H1 (cell line): ENCODE measurements around the gene NOL9.

Experiments
- CTCF ChIP-seq, 3 experiments: IDR thresholded peaks; 1 replicate in 2 of 3; 2 replicates in 1 of 3; pipeline versions ENCODE4 v1.5.1 to v1.6.1; 2011; ENCODE audit warnings: low read length in 3 of 3, mild to moderate bottlenecking in 3 of 3, inconsistent platforms in 2 of 3, low read depth in 1 of 3, moderate library complexity in 1 of 3; ENCODE audit not compliant: insufficient read depth in 1 of 3; ENCODE audit errors: control extremely low read depth in 1 of 3
- EP300 ChIP-seq, 2 experiments: IDR thresholded peaks; 1 replicate in 1 of 2; 2 replicates in 1 of 2; pipeline ENCODE4 v1.6.1; 2011 to 2012; ENCODE audit warnings: low read depth in 2 of 2, low read length in 2 of 2, mild to moderate bottlenecking in 2 of 2, borderline replicate concordance in 1 of 2, inconsistent platforms in 1 of 2, moderate library complexity in 1 of 2
- EZH2 ChIP-seq: fragments of 200-600 bp; sonication (generic); IDR thresholded peaks from 2 replicates; pipeline ENCODE4 v1.7.1; 2012; ENCODE audit warnings: low read depth, mild to moderate bottlenecking, moderate library complexity, low read length, inconsistent platforms; ENCODE audit not compliant: severe bottlenecking
- HDAC2 ChIP-seq, 2 experiments: fragments of 300-600 bp in 1 of 2; sonication (generic) in 1 of 2; IDR thresholded peaks; 2 replicates each; pipeline ENCODE4 v1.6.1; 2011 to 2012; ENCODE audit warnings: low read depth in 2 of 2, low read length in 2 of 2, mild to moderate bottlenecking in 2 of 2, moderate library complexity in 2 of 2, borderline replicate concordance in 1 of 2, inconsistent platforms in 1 of 2
- POLR2AphosphoS5 ChIP-seq: IDR thresholded peaks from 2 replicates; pipeline ENCODE4 v1.6.1; 2011; ENCODE audit warnings: low read depth, low read length
- SIX5 ChIP-seq: IDR thresholded peaks from 2 replicates; pipeline ENCODE4 v1.6.1; 2011; ENCODE audit warnings: mild to moderate bottlenecking, low read depth, low read length
- SP1 ChIP-seq: IDR thresholded peaks from 2 replicates; pipeline ENCODE4 v1.6.1; 2011; ENCODE audit warnings: low read depth, low read length
- ZNF274 ChIP-seq: IDR thresholded peaks from 2 replicates; pipeline ENCODE4 v1.7.0; 2012; ENCODE audit warnings: low read length, borderline replicate concordance; ENCODE audit errors: extremely low read depth

DNA sequence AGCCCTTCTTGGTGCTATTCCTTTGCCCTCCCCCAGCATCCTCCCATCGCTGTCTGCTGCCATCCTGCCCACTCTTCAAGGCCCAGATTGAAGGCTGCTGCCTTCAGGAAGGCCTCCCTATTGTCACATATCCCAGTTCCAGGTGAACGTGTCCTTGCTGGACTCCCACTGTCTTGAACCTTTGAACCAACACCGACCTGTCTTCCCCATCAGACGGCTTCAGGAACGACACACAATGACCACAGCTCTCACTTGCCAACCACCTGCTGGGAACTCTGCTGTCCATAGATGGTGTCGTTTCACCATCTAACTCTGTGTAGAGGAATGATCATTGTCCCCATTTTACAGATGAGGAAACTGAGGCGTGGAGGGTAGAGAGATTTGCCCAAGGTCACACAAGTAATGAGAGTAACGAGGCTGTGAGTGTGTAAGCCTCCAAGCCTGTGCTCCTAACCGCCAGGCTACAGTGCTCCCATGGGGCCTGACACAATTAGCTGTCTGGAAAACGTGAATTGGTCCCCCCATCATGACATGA is 53.0 kb downstream of the NOL9 start:
- TF ChIP-seq POLR2AphosphoS5 (no peak), CTCF (IDR thresholded peaks at IDR 0.05; ENCODE audit: control extremely low read depth in 1 of 3, insufficient read depth in 1 of 3, low read depth in 1 of 3, low read length in 3 of 3) (no peak), EP300 (IDR thresholded peaks at IDR 0.05; ENCODE audit: borderline replicate concordance in 1 of 2, low read depth in 2 of 2, low read length in 2 of 2) (no peak), HDAC2 (IDR thresholded peaks at IDR 0.05; ENCODE audit: borderline replicate concordance in 1 of 2, low read depth in 2 of 2, low read length in 2 of 2) (no peak), ZNF274 (no peak), SP1 (no peak), EZH2 (no peak), SIX5 (no peak)
